SK-N-SH treated with all-trans-retinoic acid at 6 μM for 48 hours (cell line): ENCODE data around the gene GATA6.

Experiments used
- CREB5 ChIP-seq: fragments of 250-450 bp; sonication (Bioruptor Pico); IDR thresholded peaks from 2 replicates; pipeline ENCODE4 v1.5.1; 2020; ENCODE audit warnings: low read depth, mild to moderate bottlenecking, moderate library complexity
- PATZ1 ChIP-seq: fragments of 250-450 bp; sonication (Bioruptor Pico); IDR thresholded peaks from 2 replicates; pipeline ENCODE4 v1.8.0; 2020; ENCODE audit warnings: mild to moderate bottlenecking, moderate library complexity, borderline replicate concordance
- RARB ChIP-seq: fragments of 250-450 bp; sonication (Bioruptor Pico); IDR thresholded peaks from 2 replicates; pipeline ENCODE4 v1.8.0; 2021; ENCODE audit warnings: mild to moderate bottlenecking, moderate library complexity
- ZFP3 ChIP-seq: fragments of 250-450 bp; sonication (Bioruptor Pico); IDR thresholded peaks from 2 replicates; pipeline ENCODE4 v1.5.0; 2020; ENCODE audit warnings: mild to moderate bottlenecking, moderate library complexity
- ZFP30 ChIP-seq: fragments of 450-650 bp; formaldehyde crosslinking; IDR thresholded peaks from 2 replicates; pipeline ENCODE4 v1.5.0; 2022; ENCODE audit warnings: mild to moderate bottlenecking, moderate library complexity
- ZNF565 ChIP-seq: fragments of 450-650 bp; formaldehyde crosslinking; conservative IDR thresholded peaks from 2 replicates; pipeline ENCODE4 v1.5.0; 2020; ENCODE audit warnings: low read depth, mild to moderate bottlenecking, moderate library complexity
- ZNF8 ChIP-seq: fragments of 450-650 bp; formaldehyde crosslinking; IDR thresholded peaks from 2 replicates; pipeline ENCODE4 v1.5.0; 2020; ENCODE audit warnings: mild to moderate bottlenecking, moderate library complexity

DNA sequence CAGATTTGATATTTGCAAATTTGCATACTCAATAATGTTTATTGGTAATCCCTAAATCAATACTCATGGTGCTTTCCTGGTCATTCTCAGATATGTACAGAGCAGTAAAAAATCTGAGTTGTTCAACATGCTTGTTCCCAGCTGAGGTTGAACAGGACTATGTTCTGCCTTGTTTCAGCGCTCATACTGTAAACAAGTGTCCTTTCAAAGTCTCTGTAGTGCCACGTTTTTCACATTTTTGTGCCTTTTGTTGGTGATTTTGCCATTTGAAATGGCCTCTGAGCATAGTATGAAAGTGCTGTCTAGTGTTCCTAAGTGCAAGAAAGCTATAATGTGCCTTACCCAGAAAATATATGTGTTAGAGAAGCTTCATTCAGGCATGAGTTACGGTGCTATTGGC lies 16.0 kb upstream of the GATA6 start:
- no peak for TF ChIP-seq RARB
- TF ChIP-seq ZNF8: no peak
- no peak for TF ChIP-seq ZFP3
- no peak for TF ChIP-seq ZNF565 (CRISPR knock-in tag)
- no peak for TF ChIP-seq CREB5 (CRISPR knock-in tag)
- TF ChIP-seq ZFP30 (CRISPR knock-in tag): no peak
- TF ChIP-seq PATZ1: no peak
